ENCODE data around the gene NAT14.

GRCh38 chr19:55503502-55504251, 18.7 kb downstream of the NAT14 start:
- TF ChIP-seq MAX (CRISPR knock-in tag; IDR thresholded peaks at IDR 0.05): peak; percentile 100
- TF ChIP-seq CTCF (IDR thresholded peaks at IDR 0.05): peak; percentile 99
- peak; percentile 100 for TF ChIP-seq FOXP1 (CRISPR knock-in tag; IDR thresholded peaks at IDR 0.05; ENCODE audit: borderline replicate concordance)
- no peak for TF ChIP-seq SMAD4 (CRISPR knock-in tag; IDR thresholded peaks at IDR 0.05)
- peak; percentile 93 for TF ChIP-seq NR1H2 (CRISPR knock-in tag; IDR thresholded peaks at IDR 0.05)
- TF ChIP-seq ARID4B (CRISPR knock-in tag; IDR thresholded peaks at IDR 0.05; ENCODE audit: borderline replicate concordance): peak; percentile 99
- TF ChIP-seq CREM (CRISPR knock-in tag; IDR thresholded peaks at IDR 0.05): peak; percentile 98
- peak; percentile 99 for TF ChIP-seq ZNF138 (CRISPR knock-in tag; conservative IDR thresholded peaks at IDR 0.05)
- no peak for TF ChIP-seq ZMAT4 (CRISPR knock-in tag; IDR thresholded peaks at IDR 0.05)
- TF ChIP-seq ZNF281 (CRISPR knock-in tag; IDR thresholded peaks at IDR 0.05): peak; percentile 100
- TF ChIP-seq JUN (CRISPR knock-in tag; IDR thresholded peaks at IDR 0.05): peak; percentile 95; the same call in 1 of the 2 replicates
- peak; percentile 100 for TF ChIP-seq NFE2L1 (CRISPR knock-in tag; IDR thresholded peaks at IDR 0.05)
